WTC11 (cell line): ENCODE measurements around the gene TRIM45.
A peak's percentile ranks its signal among the peaks of the same experiment; 100 is the strongest.

Experiments
- CBFB ChIP-seq: sonication (generic); formaldehyde crosslinking; IDR thresholded peaks from 2 replicates; pipeline ENCODE4 v1.8.1; 2022; ENCODE audit warnings: mild to moderate bottlenecking, low read depth, missing genetic modification reagents
- E2F1 ChIP-seq: sonication (generic); formaldehyde crosslinking; IDR thresholded peaks from 2 replicates; pipeline ENCODE4 v1.8.0; 2022; ENCODE audit warnings: mild to moderate bottlenecking, missing genetic modification reagents
- FOXP1 ChIP-seq: sonication (generic); formaldehyde crosslinking; IDR thresholded peaks from 2 replicates; pipeline ENCODE4 v1.8.0; 2022; ENCODE audit warnings: missing genetic modification reagents, mild to moderate bottlenecking, moderate library complexity, borderline replicate concordance
- NFE2L1 ChIP-seq: sonication (generic); formaldehyde crosslinking; IDR thresholded peaks from 2 replicates; pipeline ENCODE4 v1.8.1; 2023; ENCODE audit warnings: missing genetic modification reagents
- PRDM15 ChIP-seq: sonication (generic); formaldehyde crosslinking; IDR thresholded peaks from 2 replicates; pipeline ENCODE4 v1.8.0; 2022; ENCODE audit warnings: missing genetic modification reagents
- SP1 ChIP-seq: sonication (generic); formaldehyde crosslinking; conservative IDR thresholded peaks from 2 replicates; pipeline ENCODE4 v1.8.1; 2022; ENCODE audit warnings: missing genetic modification reagents
- TCF7 ChIP-seq: sonication (generic); formaldehyde crosslinking; IDR thresholded peaks from 2 replicates; pipeline ENCODE4 v1.8.0; 2022; ENCODE audit warnings: mild to moderate bottlenecking, low read depth, missing genetic modification reagents, moderate library complexity
- TF ChIP-seq, protein P1 (sequence below): fragments of 200-600 bp; IDR thresholded peaks from 2 replicates; pipeline ENCODE4 v1.8.0; 2022; ENCODE audit warnings: antibody characterized with exemption
- TF ChIP-seq, protein P2 (sequence below): sonication (generic); formaldehyde crosslinking; IDR thresholded peaks from 2 replicates; pipeline ENCODE4 v1.8.0; 2023; ENCODE audit warnings: missing genetic modification reagents, mild to moderate bottlenecking, borderline replicate concordance
- TF ChIP-seq, protein P3 (sequence below): sonication (generic); formaldehyde crosslinking; IDR thresholded peaks from 2 replicates; pipeline ENCODE4 v1.8.0; 2022; ENCODE audit warnings: mild to moderate bottlenecking, missing genetic modification reagents

GRCh38 chr1:117122330-117123025, 929 bp upstream of the TRIM45 start:
- TF ChIP-seq, protein P1, sequence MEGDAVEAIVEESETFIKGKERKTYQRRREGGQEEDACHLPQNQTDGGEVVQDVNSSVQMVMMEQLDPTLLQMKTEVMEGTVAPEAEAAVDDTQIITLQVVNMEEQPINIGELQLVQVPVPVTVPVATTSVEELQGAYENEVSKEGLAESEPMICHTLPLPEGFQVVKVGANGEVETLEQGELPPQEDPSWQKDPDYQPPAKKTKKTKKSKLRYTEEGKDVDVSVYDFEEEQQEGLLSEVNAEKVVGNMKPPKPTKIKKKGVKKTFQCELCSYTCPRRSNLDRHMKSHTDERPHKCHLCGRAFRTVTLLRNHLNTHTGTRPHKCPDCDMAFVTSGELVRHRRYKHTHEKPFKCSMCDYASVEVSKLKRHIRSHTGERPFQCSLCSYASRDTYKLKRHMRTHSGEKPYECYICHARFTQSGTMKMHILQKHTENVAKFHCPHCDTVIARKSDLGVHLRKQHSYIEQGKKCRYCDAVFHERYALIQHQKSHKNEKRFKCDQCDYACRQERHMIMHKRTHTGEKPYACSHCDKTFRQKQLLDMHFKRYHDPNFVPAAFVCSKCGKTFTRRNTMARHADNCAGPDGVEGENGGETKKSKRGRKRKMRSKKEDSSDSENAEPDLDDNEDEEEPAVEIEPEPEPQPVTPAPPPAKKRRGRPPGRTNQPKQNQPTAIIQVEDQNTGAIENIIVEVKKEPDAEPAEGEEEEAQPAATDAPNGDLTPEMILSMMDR, result no peak
- TF ChIP-seq, protein P2, sequence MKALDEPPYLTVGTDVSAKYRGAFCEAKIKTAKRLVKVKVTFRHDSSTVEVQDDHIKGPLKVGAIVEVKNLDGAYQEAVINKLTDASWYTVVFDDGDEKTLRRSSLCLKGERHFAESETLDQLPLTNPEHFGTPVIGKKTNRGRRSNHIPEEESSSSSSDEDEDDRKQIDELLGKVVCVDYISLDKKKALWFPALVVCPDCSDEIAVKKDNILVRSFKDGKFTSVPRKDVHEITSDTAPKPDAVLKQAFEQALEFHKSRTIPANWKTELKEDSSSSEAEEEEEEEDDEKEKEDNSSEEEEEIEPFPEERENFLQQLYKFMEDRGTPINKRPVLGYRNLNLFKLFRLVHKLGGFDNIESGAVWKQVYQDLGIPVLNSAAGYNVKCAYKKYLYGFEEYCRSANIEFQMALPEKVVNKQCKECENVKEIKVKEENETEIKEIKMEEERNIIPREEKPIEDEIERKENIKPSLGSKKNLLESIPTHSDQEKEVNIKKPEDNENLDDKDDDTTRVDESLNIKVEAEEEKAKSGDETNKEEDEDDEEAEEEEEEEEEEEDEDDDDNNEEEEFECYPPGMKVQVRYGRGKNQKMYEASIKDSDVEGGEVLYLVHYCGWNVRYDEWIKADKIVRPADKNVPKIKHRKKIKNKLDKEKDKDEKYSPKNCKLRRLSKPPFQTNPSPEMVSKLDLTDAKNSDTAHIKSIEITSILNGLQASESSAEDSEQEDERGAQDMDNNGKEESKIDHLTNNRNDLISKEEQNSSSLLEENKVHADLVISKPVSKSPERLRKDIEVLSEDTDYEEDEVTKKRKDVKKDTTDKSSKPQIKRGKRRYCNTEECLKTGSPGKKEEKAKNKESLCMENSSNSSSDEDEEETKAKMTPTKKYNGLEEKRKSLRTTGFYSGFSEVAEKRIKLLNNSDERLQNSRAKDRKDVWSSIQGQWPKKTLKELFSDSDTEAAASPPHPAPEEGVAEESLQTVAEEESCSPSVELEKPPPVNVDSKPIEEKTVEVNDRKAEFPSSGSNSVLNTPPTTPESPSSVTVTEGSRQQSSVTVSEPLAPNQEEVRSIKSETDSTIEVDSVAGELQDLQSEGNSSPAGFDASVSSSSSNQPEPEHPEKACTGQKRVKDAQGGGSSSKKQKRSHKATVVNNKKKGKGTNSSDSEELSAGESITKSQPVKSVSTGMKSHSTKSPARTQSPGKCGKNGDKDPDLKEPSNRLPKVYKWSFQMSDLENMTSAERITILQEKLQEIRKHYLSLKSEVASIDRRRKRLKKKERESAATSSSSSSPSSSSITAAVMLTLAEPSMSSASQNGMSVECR, result no peak
- TF ChIP-seq NFE2L1 (CRISPR knock-in tag), result no peak
- no peak for TF ChIP-seq SP1
- no peak for TF ChIP-seq CBFB (CRISPR knock-in tag)
- TF ChIP-seq PRDM15 (CRISPR knock-in tag), result no peak
- no peak for TF ChIP-seq TCF7 (CRISPR knock-in tag)
- TF ChIP-seq FOXP1 (CRISPR knock-in tag), result no peak
- no peak for TF ChIP-seq E2F1
- TF ChIP-seq, protein P3, sequence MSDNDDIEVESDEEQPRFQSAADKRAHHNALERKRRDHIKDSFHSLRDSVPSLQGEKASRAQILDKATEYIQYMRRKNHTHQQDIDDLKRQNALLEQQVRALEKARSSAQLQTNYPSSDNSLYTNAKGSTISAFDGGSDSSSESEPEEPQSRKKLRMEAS (CRISPR knock-in tag), result peak; percentile 70
